Endothelial cell of umbilical vein (primary cell): ENCODE results near the gene RCOR2. TPM values are rescaled to one million over a fixed set of nuclear protein-coding genes. Genes with fewer than 3 reads are reported as not detected.

ENCODE experiments used
- BruUV-seq: library from RNA; stranded (reverse); fragments of 400-500 nt; replicated peaks from 2 replicates; lab custom pipeline; 2021; lab: Mats Ljungman, UMichigan
- CTCF ChIA-PET: fragments of 300-600, 350-600 bp; sonication (Branson Sonifier 250); formaldehyde crosslinking; loops from one replicate; lab custom pipeline; 2021; ENCODE audit warnings: antibody characterized with exemption, inconsistent platforms; lab: Charles Lee
- POLR2A ChIA-PET: fragments of 300-600, 350-600 bp; sonication (Branson Sonifier 250); formaldehyde crosslinking; loops from one replicate; lab custom pipeline; 2021; ENCODE audit warnings: antibody characterized with exemption, inconsistent platforms; lab: Charles Lee
- DNase-seq: peaks from one replicate; pipeline ENCODE4 v3.0.0-alpha.2; 2011; ENCODE audit warnings: low read depth, low spot score
- FAIRE-seq: peaks from 2 replicates; lab custom pipeline; 2011; peaks lifted over from hg19 to GRCh38; lab: Jason Lieb, UNC
- H2AFZ ChIP-seq: 2 replicates; pipeline ENCODE4 v1.6.0; 2012; ENCODE audit warnings: low read depth, low read length, control low read depth, inconsistent platforms
- H3K27ac ChIP-seq: 2 replicates; pipeline ENCODE4 v1.5.1; 2011; ENCODE audit warnings: low read depth, mild to moderate bottlenecking, control low read depth, low read length, moderate library complexity; ENCODE audit not compliant: insufficient read depth
- H3K27me3 ChIP-seq, 2 experiments: 2 replicates each; pipeline versions ENCODE4 v1.6.0 to v1.6.1; 2011; ENCODE audit warnings: low read length in 2 of 2, mixed read lengths in 1 of 2; ENCODE audit not compliant: control insufficient read depth in 2 of 2, insufficient read depth in 2 of 2
- H3K36me3 ChIP-seq, 2 experiments: 2 replicates in 1 of 2; 3 replicates in 1 of 2; pipeline ENCODE4 v1.5.1; 2011; ENCODE audit warnings: low read length in 2 of 2, mild to moderate bottlenecking in 1 of 2, moderate library complexity in 1 of 2; ENCODE audit not compliant: control insufficient read depth in 2 of 2, insufficient read depth in 2 of 2; ENCODE audit errors: extremely low read depth in 1 of 2
- H3K4me1 ChIP-seq: 3 replicates; pipeline ENCODE4 v1.5.1; 2011; ENCODE audit warnings: mild to moderate bottlenecking, low read length; ENCODE audit not compliant: control insufficient read depth, insufficient read depth; ENCODE audit errors: extremely low read depth
- H3K4me2 ChIP-seq: 2 replicates; pipeline ENCODE4 v1.6.1; 2011; ENCODE audit warnings: low read length, control low read depth, mixed read lengths; ENCODE audit not compliant: insufficient read depth
- H3K4me3 ChIP-seq, 3 experiments: fragments of 200-600 bp in 1 of 3; sonication (generic), shearing (Covaris generic) in 1 of 3; replicated peaks in 1 of 3; 2 replicates each; pipeline ENCODE4 v1.5.1; 2011 to 2016; ENCODE audit warnings: control low read depth in 3 of 3, low read length in 3 of 3, mild to moderate bottlenecking in 2 of 3, inconsistent platforms in 1 of 3, low read depth in 1 of 3, moderate library complexity in 1 of 3; ENCODE audit not compliant: insufficient read depth in 1 of 3
- H3K79me2 ChIP-seq: 2 replicates; pipeline ENCODE4 v1.6.0; 2012; ENCODE audit warnings: low read length, inconsistent platforms; ENCODE audit not compliant: control insufficient read depth, insufficient read depth
- H3K9ac ChIP-seq: replicated peaks from 2 replicates; pipeline ENCODE3; 2011; ENCODE audit warnings: low read length, control low read depth; ENCODE audit not compliant: insufficient read depth; ENCODE audit errors: extremely low read depth
- H3K9me1 ChIP-seq: replicated peaks from 3 replicates; pipeline ENCODE4 v1.6.0; 2011; ENCODE audit warnings: mild to moderate bottlenecking, low read length; ENCODE audit not compliant: control insufficient read depth, insufficient read depth; ENCODE audit errors: extremely low read depth
- H3K9me3 ChIP-seq: replicated peaks from 2 replicates; pipeline ENCODE4 v1.5.1; 2012; ENCODE audit warnings: low read length, inconsistent platforms; ENCODE audit not compliant: control insufficient read depth, insufficient read depth
- H4K20me1 ChIP-seq: replicated peaks from 2 replicates; pipeline ENCODE3; 2011; ENCODE audit warnings: mild to moderate bottlenecking, low read length; ENCODE audit not compliant: control insufficient read depth, insufficient read depth; ENCODE audit errors: extremely low read depth
- CTCF ChIP-seq, 2 donors: IDR thresholded peaks; 1 replicate in 1 of 2; 2 replicates in 1 of 2; pipeline ENCODE4 v1.5.1; 2011; ENCODE audit warnings: low read length in 2 of 2, mild to moderate bottlenecking in 2 of 2, moderate library complexity in 2 of 2, control low read depth in 1 of 2, inconsistent platforms in 1 of 2, low read depth in 1 of 2; ENCODE audit not compliant: insufficient read depth in 1 of 2; ENCODE audit errors: extremely low read depth in 1 of 2
- EZH2 ChIP-seq: IDR thresholded peaks from 2 replicates; pipeline ENCODE4 v1.6.1; 2012; ENCODE audit warnings: borderline replicate concordance, low read depth, mild to moderate bottlenecking, moderate library complexity, low read length, inconsistent platforms; ENCODE audit not compliant: severe bottlenecking
- FOS ChIP-seq: IDR thresholded peaks from 2 replicates; pipeline ENCODE4 v1.6.1; 2011; ENCODE audit warnings: mild to moderate bottlenecking, low read length, moderate library complexity, borderline replicate concordance; ENCODE audit not compliant: insufficient read depth
- GATA2 ChIP-seq: IDR thresholded peaks from 2 replicates; pipeline ENCODE4 v1.7.0; 2011; ENCODE audit warnings: low read depth, mild to moderate bottlenecking, moderate library complexity, mixed read lengths, low read length; ENCODE audit not compliant: insufficient read length, insufficient read depth
- JUN ChIP-seq: IDR thresholded peaks from 2 replicates; pipeline ENCODE4 v1.6.1; 2011; ENCODE audit warnings: borderline replicate concordance, low read depth; ENCODE audit not compliant: insufficient read length, insufficient read depth
- MAX ChIP-seq: IDR thresholded peaks from 2 replicates; pipeline ENCODE4 v1.6.1; 2011; ENCODE audit not compliant: insufficient read depth, insufficient read length
- MYC ChIP-seq: IDR thresholded peaks from one replicate; pipeline ENCODE4 v1.6.1; 2011; ENCODE audit warnings: mild to moderate bottlenecking, low read depth, low read length
- POLR2A ChIP-seq: IDR thresholded peaks from 2 replicates; pipeline ENCODE4 v1.6.1; 2012; ENCODE audit warnings: low read depth, mild to moderate bottlenecking, control low read depth, low read length
- POLR2AphosphoS5 ChIP-seq: IDR thresholded peaks from 2 replicates; pipeline ENCODE4 v1.6.1; 2012; ENCODE audit warnings: low read depth, mild to moderate bottlenecking, control low read depth, low read length, moderate library complexity; ENCODE audit not compliant: insufficient read depth
- dilution Hi-C: fragments of 300-500 bp; cut with MboI; formaldehyde crosslinking; loops from one replicate; pipeline ENCODE4 v1.15.0; 2019; ENCODE audit warnings: low sequenced_read_pairs; ENCODE audit not compliant: extremely low pct_ligation_motif_present
- intact Hi-C: fragments of 100-400 bp; cut with micrococcal nuclease; formaldehyde crosslinking; loops from one replicate; pipeline ENCODE4 v1.10.0; 2022
- polyA plus RNA-seq, 4 experiments: library from polyadenylated mRNA; depleted of rRNA in 3 of 4; stranded (reverse) in 3 of 4; unstranded in 1 of 4; fragments of >200 nt; gene quantifications; 2 replicates each; pipeline versions ENCODE4 v1.2.1 to v1.2.3, GENCODE V29; 2011 to 2012; ENCODE audit warnings: missing spikeins in 1 of 4
- total RNA-seq: library from RNA; stranded (reverse); gene quantifications from 2 replicates; pipeline ENCODE4 v1.2.3, GENCODE V29; 2021

The RCOR2 gene
- total and polyA plus RNA-seq, 2 donors (not counting 3 experiments of a cell fraction or from before 2014, with no cell fraction given), result 0.13 to 0.63 TPM

GRCh38 chr11:63922673-63923192 lies 5.8 kb upstream of the RCOR2 start:
- no peak for TF ChIP-seq GATA2
- TF ChIP-seq POLR2A, result no peak
- no peak for TF ChIP-seq FOS
- TF ChIP-seq CTCF (IDR thresholded peaks at IDR 0.05; ENCODE audit: extremely low read depth in 1 of 2, insufficient read depth in 1 of 2, low read depth in 1 of 2, low read length in 2 of 2), result no peak
- no peak for TF ChIP-seq MAX
- no peak for TF ChIP-seq MYC
- TF ChIP-seq POLR2AphosphoS5, result no peak
- no peak for TF ChIP-seq EZH2
- TF ChIP-seq JUN, result no peak
- Histone ChIP-seq H3K27ac (no peak overlapping the region), H3K27me3 (peaks cover 2 to 4% of the 10 kb centered on the region in 2 experiments), H3K79me2 (no peaks in the 10 kb centered on the region), H3K36me3 (no peaks in the 10 kb centered on the region), H3K9me1 (no peaks in the 10 kb centered on the region), H3K4me3 (no peak overlapping the region), H3K9ac (no peak overlapping the region), H3K4me2 (no peak overlapping the region), H4K20me1 (no peaks in the 10 kb centered on the region), H3K9me3 (no peaks in the 10 kb centered on the region), H2AFZ (no peak overlapping the region), H3K4me1 (peaks cover 1% of the 10 kb centered on the region)
- dilution Hi-C loops (no loop called here), intact Hi-C loops (no loop called here)
- ChIA-PET POLR2A (no interaction called here), CTCF (interaction anchor here (1.2 to 2.7 kb wide), 4 partner anchors 7 to 86 kb away, joined by 4 to 11 read pairs (median 6); partner anchors contain the start of gene MARK2)
- DNase-seq (no peak), FAIRE-seq (no peak)
- BruUV-seq, result no TSS peak
